Stimulated activated CD4-positive, alpha-beta T cell treated with anti-CD3 and anti-CD28 coated beads, Interleukin-15, amount 100 ng/mL, for 1 hour (primary cell): Measurements from ENCODE around the gene TRIM60.
"Not testable (repeated sequence)": the region's sequence is repeated elsewhere in the genome, so short reads cannot be mapped to it uniquely, and the experiment has no call there.

Experiments
- DNase-seq, 2 donors: peaks; one replicate each; pipeline ENCODE4 v3.0.0-alpha.2; 2020; ENCODE audit warnings: low read depth in 1 of 2, low spot score in 1 of 2

TRIM60 gene

GRCh38 chr4:165052627-165053026, 20.8 kb downstream of the TRIM60 start:
- no peak for DNase-seq

DNA sequence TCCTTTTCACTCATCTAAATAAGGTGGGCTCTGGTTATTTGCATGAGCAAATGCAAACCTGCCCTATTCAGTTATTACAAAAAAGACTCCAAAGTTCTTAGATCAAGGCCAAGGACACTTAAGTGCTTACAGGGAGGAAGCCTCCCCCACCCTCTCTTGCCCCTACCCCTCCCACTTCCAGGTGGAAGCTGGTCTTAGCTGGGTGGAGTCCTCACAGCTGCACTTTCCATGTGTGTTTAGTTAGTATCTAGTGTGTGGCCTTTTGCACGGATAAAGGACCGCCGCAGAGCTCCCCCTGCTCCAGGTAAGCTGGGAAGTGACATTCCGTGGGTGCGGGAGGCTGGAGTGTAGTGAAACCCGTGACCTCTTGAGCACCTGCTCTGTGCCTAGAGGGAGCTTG, 21.8 kb downstream of the TRIM60 start, which contains the start of gene TRIM75:
Gene TRIM75, plus strand, starts transcription at position 222 of the 400 bp plus-strand sequence. CDS start 5,282 bp downstream, outside the sequence.
- DNase-seq = no peak

DNA sequence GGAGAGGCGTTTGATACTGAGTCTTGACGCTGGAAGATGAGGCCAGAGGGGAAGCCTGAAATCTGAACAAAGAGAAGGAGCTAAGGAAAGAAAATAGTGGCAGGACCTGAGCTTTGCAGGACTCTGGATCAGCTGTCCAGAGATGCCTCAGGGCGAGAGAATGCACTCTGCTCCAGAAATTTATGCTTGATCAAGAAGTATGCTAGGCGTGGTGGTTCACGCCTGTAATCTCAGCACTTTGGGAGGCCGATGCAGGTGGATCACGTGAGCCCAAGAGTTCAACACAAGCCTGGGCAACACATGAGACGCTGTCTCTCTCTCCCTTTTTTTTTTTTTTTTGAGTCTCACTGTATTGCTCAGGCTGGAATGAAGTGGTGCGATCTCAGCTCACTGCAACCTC, 23.8 kb downstream of the TRIM60 start:
- no peak for DNase-seq

DNA sequence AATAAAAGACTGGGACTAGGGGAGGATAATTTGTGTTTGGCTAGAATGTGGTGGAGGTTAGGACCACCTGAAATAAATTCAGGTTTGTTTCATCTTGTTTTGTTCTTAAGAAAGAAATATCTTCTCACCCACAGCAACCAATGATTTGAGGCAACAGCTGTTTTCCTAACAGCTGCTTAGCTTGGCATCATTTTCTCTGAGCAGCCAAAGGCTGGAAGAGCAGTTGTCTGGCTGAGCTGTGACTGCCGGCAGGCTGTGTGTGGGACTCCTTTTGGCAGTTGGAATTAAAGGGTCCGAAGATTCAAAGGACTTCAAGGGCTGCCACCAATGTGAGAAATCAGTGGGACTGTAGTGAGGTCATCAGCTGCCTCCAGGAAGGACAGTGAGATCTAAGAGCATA, 26.9 kb downstream of the TRIM60 start:
- no peak for DNase-seq

GRCh38 chr4:165059386-165059785, 27.6 kb downstream of the TRIM60 start:
- no peak for DNase-seq

DNA sequence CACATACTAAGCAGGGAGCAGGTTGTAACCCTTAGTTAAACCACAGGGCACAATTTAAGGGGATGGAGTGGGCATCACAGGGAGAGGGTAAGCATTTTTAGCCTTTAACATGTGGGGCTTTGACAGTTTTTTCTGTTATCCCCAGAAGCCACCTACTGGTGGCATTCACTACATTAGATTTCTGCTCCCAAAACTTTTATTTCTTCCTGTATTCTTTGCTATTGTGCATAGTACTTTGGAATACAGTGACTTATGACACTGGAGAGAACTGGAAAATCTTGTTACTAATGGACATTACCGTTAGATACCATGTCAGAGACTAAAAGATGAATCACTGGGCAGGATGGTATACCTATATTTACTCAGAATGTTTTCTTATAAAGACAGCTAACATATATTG, 29.1 kb downstream of the TRIM60 start:
- no peak for DNase-seq

DNA sequence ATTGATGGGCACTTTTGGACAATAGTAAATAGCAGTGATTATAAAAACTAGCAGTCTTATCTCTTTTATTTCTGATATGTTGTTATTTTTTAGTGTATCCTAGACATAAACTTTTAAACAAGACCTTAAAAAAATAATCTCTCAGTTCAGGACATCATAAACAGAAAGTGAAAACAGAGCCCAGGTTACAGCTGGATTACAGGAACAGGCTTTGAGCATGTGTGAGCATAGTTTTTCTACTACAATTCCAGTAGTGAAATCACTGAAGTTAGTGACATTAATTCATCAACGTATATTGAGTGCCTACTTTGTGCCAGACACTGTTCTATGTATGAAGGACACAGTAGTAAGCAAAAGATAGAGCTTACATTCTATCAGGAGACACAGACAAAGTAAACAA, 38.8 kb downstream of the TRIM60 start:
- DNase-seq = no peak

DNA sequence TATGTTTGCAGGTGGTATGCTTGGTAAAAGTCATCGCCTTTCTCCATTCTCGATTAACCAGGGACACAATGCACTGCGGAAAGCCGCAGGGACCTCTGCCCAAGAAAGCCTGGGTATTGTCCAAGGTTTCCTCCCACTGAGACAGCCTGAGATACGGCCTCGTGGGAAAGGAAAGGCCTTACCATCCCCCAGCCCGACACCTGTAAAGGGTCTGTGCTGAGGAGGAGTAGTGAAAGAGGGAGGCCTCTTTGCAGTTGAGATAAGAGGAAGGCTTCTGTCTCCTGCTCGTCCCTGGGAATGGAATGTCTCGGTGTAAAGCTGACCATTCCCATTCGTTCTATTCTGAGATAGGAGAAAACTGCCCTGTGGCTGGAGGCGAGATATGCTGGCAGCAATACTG, 41.5 kb downstream of the TRIM60 start:
- DNase-seq = not testable (repeated sequence)

GRCh38 chr4:165077034-165077578, 45.3 kb downstream of the TRIM60 start:
- no peak for DNase-seq

DNA sequence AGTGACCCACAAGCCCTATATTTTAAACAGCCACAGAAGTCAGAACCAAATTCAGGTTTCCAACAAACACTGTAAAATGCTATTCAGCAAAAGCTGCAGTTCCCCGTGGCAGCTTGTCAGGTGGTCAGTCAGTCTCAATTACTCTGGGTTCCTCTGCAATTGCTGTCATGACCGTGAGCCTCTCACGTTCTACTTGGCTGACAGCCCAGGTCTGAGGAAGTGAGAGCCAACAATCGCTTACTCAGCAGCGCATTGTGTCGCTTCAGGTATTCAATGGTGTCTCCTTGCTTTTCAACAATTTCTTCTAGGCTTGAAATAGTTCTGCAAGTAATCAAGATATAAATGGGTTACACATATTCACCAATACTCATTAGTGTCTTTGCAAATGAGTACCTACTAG, 47.7 kb downstream of the TRIM60 start:
- no peak for DNase-seq

DNA sequence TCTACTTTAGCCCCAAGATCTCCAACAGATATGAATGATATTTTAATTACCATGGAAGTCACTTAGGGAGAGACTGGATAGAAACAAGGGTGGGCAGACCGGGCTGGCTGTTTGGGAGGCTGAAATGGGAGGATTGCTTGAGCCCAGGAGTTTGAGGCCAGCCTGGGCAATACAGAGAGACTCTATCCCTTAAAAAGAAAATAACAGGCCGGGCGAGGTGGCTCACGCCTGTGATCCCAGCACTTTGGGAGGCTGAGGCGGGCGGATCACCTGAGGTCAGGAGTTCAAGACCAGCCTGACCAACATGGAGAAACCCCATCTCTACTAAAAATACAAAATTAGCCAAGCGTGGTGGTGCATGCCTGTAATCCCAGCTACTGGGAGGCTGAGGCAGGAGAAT, 53.0 kb downstream of the TRIM60 start:
- not testable (repeated sequence) for DNase-seq

DNA sequence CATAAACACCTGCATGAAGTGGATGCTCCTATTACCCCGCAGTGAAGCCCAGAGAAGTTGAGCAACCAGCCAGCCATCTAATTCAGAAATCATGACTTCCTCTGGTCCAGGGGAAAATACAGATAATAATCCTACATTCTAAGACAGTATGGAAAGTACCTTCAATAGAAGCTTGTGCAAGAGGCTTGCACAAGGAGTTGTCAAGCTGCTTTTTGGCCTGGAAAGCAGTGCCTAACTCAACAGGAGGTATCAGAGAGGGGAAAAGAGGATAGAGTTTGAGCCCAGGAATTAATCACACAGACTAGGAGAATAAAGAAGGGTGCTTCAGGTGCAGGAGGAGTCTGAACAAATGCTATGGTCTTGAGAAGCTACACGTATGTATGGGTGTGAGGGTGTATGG, 54.1 kb downstream of the TRIM60 start:
- no peak for DNase-seq

DNA sequence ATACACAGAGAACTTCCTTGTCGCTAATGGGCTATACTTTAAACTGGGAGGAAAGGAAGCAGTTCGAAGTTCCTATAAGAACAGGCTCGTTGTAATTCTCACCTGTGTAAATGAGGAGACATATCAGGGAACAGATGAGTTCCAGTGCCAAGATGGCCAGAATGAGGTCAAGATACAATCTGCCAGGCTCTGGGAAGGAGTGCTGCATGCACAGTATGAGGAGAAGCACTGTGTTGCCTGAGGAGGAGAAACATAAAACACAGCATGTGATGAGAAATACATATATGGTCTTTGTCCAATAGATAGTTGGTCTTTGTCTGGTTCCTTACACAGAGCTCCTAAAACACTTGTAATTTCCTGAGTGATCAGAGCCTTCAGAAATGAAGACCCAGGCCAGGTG, 56.6 kb downstream of the TRIM60 start:
- no peak for DNase-seq
